HG03108 (cell line): ENCODE measurements around the gene BMP6.
A peak's percentile ranks its signal among the peaks of the same experiment; 100 is the strongest.

ENCODE experiments used
- ATAC-seq: cut with Tn5 transposase; IDR thresholded peaks from one replicate; pipeline ENCODE4 v1.9.1; 2021; ENCODE audit warnings: moderate library complexity; ENCODE audit not compliant: unreplicated experiment

Gene BMP6

DNA sequence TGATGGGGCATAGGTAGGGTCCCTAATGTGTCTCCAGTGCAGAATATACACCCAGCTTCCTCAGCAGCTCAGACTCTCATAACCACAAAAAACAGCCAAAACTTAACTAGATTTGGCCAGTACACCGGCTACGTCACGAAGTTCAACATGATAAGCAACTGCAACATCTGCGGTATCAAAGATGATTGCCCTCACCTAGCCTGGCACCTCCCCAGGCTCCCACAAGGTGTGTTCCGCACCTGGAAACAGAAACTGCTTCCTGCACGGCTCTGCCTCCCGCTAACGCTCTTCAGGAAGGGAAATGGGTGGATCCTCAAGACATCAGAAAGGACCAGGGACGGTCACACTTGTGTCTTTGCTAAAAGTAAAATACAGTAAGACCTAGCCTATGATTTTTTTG lies 175.2 kb downstream of the BMP6 start:
- no peak for ATAC-seq

DNA sequence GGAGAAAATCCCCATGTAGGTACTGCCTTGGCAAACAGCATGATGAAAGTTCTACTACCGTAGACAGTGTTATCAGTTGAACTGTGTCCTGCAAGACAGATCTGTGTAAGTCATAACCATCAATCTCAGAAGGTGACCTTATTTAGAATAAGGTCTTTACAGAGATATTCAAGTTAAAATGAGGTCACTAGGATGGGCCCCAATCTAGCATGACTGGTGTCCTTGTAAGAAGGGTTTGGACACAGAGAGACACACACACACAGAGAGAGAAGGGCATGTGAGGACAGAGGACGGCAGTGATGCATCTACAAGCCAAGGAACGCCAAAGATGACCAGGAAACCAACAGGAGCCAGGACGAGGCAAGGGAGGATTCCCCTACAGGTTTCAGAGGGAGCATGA lies 175.9 kb downstream of the BMP6 start:
- no peak for ATAC-seq

- ATAC-seq = no peak
Observed at GRCh38 chr6:7902221-7902620, 176.3 kb downstream of the BMP6 start.

GRCh38 chr6:7902867-7903266 lies 177.0 kb downstream of the BMP6 start:
- ATAC-seq = no peak

GRCh38 chr6:7903673-7904072 lies 177.8 kb downstream of the BMP6 start:
- no peak for ATAC-seq

GRCh38 chr6:7904654-7905319 lies 178.9 kb downstream of the BMP6 start:
- ATAC-seq = no peak

DNA sequence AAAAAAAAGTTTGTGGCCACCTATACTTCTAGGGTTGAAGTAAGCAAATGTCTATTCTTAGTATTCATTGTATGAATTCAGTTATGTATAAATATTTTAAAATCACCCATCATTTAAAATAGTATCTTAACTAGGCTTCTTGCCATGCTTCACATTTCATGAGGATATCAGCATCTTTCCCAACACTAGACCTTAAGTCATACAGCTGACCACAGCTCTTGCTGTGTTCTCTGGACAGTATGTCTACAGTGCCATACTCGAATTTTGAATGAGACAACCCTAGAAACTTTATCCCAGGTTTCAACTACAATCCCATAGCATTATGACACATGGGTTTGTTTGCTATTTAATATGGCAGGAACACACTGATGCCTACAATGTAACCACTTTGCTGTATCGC lies 179.5 kb downstream of the BMP6 start:
- ATAC-seq = no peak

GRCh38 chr6:7906741-7907140 lies 180.8 kb downstream of the BMP6 start:
- no peak for ATAC-seq

GRCh38 chr6:7907159-7907558 lies 181.3 kb downstream of the BMP6 start:
- ATAC-seq = no peak

GRCh38 chr6:7909323-7910276 lies 183.7 kb downstream of the BMP6 start:
- no peak for ATAC-seq

DNA sequence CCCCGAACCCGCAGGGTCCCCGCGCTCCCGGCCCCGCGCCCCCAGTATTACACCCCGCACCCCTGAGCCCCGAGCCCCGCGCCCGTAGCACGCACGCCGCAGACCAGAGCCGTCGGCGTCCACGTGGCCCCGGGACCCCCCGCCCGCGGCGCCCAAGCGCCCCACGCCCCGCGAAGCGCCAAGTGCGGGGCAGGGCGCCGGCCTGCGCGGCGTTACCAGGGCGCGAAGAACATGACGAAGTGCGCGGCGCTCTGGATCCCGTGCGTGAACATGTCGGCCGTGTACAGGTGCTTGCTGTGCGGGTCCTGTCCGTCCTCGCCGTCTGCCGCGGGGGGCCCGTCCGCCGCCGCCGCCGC lies 184.4 kb downstream of the BMP6 start:
- ATAC-seq = no peak

DNA sequence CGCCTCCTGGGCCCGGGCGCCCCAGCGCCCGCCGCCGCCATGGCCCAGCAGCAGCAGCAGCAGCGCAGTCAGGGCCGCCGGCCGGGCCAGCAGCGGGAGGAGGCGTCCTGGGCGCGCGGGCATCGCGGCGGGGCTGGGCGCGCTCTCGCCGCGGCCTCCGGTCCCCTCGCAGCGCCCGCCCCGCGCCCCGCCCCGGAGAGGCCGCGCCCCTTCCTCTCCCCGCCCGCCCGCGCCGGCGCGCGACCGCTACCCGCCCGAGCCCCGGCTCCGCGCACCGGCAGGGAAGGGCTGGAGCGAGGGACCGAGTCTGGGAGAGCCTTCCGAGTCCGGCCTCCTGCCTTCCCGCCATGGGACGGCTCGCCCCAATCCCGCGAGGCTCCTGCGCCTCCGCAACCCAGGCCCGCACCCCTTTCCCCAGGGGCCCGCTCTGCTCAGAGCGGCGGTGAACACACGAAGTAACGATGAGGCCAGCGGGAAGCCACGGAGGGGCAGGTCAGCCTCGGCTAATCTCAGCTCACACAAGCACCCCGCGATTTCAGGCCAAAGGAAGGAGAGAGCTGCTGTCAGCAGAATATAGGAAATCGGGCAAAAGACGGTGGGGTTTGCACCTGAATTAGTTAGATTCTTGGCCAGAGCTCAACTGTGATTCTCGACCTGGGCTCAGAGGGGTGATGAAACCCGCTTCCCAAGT lies 184.9 kb downstream of the BMP6 start, which contains the start of gene TXNDC5:
Gene TXNDC5, minus strand, starts transcription at position 135 of the 691 bp plus-strand sequence. Its CDS starts 12 bp downstream, at position 123.
- peak; percentile 64 for ATAC-seq

- no peak for ATAC-seq
Observed at GRCh38 chr6:7911345-7911725, 185.4 kb downstream of the BMP6 start.

- no peak for ATAC-seq
Observed at GRCh38 chr6:7912024-7912423, 186.1 kb downstream of the BMP6 start.

- ATAC-seq = no peak
Observed at GRCh38 chr6:7912736-7913517, 187.0 kb downstream of the BMP6 start.

- ATAC-seq = no peak
Observed at GRCh38 chr6:7914311-7914710, 188.4 kb downstream of the BMP6 start.

DNA sequence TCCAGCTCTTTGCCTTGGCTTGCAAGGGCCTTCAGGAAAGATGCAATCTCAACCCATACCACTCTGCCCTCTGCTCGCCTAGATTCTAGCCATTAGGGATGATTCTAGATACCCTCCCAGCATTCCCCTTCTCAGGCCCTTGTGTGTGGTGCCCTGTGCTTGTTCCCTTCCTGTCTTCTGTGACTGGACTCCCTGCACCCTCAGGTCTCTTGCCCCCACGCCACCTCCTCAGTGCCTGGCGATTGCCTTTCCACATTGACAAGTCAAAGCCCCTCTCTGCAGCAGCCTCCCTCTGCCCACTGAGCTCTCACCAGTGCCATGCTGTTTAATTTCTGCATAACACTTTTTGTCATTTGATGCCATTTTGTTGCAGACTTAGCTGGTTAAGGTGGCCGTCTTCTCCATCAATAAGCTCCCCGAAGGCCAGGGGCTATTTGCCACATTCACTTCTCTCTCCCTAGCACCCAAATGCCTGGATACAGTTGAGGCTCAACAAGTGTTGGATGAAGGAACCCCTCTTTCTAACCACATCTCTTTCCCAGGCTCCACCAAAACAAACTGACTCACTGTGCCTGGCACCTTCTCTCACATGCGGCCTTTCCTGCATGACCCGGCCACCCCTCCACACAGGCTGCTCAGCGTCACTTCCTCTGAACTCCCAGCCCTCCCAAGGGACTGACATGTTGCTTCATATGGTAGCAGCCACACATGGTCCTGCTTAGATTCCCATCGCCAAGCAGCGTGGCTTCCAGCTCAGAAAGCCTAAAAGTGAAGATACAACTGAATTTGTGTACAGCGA lies 189.3 kb downstream of the BMP6 start:
- ATAC-seq = no peak

DNA sequence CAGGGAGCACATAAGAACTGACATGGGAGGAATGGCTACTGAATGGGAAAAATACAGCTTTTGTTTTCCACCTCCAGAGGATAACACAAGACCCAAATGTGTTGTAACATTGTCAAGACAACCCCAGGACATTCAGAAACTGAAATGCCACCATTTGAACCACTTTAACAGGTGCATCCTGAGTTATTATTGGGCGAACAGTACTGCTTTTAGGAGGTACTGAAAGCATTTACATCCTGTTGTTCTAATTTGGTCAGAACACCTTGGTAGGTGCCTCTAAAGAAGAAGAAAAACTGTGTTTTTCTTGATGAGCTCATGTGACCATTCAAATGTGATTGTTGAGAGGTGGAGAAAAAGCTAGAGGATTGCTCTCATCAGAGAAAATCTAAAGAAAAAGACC lies 191.1 kb downstream of the BMP6 start:
- peak; percentile 88 for ATAC-seq

GRCh38 chr6:7917729-7918128 lies 191.8 kb downstream of the BMP6 start:
- no peak for ATAC-seq

DNA sequence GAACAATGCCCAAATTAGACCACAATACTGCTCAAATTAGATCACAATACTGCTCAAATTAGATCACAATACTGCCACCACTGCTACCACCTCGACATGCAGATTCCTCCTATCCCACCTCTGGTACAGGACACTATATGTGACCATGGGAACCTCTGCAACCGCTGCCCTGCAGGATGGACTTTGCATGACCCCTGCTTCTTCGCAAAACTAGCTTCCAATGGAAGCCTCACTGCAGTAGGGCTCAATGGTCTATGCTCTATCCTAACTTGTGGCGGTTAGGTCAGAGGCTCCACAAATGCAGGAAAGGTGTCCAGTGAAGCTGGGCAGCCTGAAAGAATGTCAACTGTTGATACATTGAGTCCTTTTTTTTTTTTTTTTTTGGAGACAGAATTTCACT lies 192.5 kb downstream of the BMP6 start:
- no peak for ATAC-seq
